GM19397 (cell line): ENCODE results near the gene GOSR2.
"Not testable (repeated sequence)": the region's sequence is repeated elsewhere in the genome, so short reads cannot be mapped to it uniquely, and the experiment has no call there.

Experiments used
- ATAC-seq: cut with Tn5 transposase; IDR thresholded peaks from one replicate; pipeline ENCODE4 v1.9.1; 2021; ENCODE audit warnings: mild to moderate bottlenecking, moderate library complexity; ENCODE audit not compliant: unreplicated experiment

GOSR2 gene

DNA sequence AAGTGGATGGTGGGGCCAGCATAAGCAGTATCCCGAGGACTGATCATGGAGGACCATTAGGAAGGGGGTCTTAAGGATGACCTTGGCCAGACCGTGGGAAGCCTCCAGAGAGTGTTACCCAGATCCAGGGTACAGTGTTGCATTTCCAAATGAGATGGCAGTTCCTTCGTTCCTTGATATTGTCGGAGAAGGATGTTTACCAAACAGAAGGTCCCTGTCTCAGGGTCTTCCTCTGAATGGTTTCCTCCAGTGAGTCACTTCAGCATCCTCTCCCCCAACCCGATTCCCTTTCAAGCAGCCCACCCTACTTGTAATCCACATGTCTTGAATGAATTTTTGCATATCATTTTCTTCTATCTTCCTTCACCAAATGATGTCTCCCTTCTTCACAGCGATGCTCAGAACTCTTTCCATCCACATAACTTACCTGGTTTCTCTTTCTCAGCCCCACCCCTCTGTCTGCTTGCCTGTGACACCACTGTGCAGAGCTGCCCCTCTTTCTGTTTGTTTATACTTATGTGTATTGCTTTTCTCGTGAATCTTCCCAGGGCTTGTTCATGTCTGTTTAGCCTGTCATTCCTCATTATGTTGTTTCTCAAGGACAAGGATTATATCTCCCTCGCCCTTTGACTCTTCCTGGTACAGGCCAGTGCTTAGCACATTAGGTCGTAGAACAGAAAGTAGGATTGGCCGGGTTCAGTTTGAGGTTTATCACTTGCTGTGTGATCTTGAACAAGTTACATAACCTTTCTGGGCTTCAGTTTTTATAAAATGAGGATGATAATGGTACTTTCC lies 5.7 kb downstream of the GOSR2 start:
- ATAC-seq = no peak

DNA sequence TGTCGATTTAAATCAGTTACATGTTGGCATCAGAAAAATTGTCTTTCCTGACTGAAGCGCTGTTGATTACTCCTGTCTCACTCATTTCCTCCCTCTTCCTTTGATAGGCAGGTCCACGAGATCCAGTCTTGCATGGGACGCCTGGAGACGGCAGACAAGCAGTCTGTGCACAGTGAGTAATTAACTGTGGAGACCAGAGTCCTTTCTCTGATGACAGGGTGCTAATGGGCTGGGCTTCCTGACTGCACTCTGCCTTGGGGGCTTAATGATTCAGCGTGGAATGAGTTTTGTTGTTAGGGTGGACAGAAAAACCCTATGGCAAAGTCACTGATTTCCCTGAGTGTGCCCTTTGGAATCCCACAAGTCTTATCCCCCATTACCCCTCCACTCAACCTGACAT lies 6.5 kb downstream of the GOSR2 start:
- ATAC-seq = no peak

- ATAC-seq = no peak
Measured at GRCh38 chr17:46930051-46930450, 7.1 kb downstream of the GOSR2 start.

DNA sequence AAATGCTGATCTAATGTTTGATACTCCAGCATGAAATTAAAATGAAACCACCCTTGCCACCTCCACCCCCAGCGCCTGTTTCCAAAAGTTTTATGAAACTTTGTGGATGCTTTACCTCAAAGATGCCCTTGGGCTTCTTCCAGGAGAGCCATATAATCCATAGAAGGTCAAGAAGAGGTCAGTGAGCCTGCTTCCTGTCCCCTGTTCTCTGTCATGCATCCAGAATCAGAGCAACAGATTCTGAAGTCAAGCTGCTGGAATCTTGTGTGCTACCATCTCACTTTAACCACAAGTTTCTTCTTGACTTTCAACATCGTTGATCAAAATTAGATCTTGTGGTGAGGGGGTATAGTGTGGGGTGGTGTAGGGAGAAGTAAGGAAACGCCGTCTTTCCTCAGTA lies 8.6 kb downstream of the GOSR2 start:
- no peak for ATAC-seq

DNA sequence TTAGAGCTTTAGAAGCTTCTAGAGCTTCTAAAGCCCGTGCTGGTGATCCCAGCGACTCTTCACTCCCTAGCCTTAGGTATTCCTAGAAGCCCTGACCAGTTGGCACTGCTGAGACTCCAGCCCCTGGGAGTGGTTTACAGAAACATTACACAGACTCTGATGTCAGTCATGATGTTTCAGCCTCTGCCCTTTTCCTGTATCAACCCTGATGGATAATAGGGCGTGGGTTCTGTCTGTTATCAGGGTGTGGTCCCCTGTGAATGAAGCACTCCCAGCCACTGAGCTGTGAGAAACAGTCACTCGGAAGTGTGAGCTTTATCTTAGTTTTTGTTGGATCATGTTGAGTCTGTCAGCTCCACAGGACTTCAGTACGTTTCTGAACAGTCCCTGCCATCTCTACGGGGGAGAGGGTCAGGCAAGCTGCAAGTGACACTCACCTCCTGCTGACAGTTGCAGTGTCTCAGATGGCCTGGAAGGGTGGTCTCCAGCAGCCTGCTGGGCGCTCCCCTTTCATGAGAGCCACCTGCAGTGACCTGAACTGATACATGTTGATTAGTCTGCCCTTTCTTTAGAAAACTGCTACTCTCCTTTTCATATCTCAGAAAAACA lies 12.8 kb downstream of the GOSR2 start:
- ATAC-seq = no peak

DNA sequence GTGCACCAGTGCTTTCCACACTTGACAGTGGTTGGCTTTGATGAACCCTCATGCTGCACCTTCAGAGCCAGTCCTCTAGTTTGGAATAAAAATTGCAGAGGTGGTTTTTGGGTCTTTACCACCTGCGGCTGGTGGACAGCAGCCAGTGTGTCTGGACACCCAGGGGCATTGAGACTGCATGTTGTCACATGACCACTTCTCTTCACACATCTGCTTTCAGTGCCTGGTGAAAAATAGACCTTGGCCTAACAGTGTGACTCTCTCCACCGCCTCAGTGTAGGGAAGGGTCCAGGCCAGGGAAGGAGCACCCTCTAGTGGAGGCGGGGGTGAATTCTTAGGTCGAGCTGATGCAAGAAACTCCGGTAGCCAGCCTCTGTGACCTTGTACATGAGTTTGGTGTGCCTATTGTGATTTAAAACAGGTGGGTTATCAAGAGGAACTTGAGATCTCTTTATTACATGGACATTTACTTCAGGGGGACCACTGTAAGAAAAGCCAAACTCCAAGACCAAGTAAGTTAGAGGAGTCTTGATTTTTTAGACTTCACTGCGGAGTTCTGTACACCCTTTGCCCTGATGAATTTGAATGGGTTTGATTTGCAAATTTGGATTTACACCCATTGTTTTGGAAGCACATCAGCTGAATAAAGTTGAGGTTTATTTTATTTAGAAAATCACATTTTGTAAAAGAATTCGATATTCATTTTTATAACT lies 17.9 kb downstream of the GOSR2 start:
- ATAC-seq = no peak

GRCh38 chr17:46942441-46943217 lies 19.7 kb downstream of the GOSR2 start:
- no peak for ATAC-seq

GRCh38 chr17:46943218-46943500 lies 20.2 kb downstream of the GOSR2 start:
- ATAC-seq = no peak

- ATAC-seq = no peak
Measured at GRCh38 chr17:46943501-46944393, 20.8 kb downstream of the GOSR2 start.

DNA sequence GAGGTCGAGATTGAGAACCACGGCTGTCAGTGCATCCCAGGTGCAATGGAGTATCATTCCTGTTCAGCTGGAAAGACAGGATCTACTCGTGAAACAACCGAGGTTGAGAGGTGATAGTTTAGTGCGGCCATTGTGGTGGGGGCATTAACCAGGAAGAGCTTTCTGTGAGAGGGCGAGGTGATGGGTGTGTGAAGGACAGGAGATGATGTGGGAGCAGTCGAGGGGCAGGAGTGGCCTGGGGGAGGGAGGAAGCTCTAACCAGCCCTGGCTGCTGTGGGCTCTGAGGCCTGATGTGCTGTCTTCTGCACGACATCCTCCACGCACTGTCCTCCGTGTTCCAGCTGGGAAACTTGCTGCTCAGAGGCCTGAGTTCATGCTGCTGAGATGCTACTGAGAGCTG lies 22.0 kb downstream of the GOSR2 start:
- ATAC-seq = no peak

DNA sequence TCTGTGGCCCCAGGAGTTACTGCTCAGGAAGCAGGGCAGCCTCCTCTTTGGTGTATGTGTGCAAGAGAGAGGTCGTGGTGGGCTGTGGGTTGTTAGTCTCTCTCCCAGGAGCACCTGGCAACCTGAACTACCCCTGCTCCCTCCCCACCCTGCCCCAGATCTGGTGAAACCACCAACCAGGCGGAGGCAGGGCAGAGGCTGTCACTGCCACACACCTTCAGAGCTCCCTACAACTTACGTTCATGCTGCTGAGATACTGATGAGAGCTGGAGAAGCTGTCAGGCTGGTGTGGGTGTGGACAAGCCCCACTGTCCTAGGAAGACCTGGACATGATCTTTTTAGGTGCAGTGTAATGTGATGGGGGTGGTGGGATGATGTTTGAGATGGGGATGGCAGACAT lies 24.3 kb downstream of the GOSR2 start:
- ATAC-seq = no peak

- no peak for ATAC-seq
Measured at GRCh38 chr17:46948544-46948943, 25.6 kb downstream of the GOSR2 start.

- no peak for ATAC-seq
Measured at GRCh38 chr17:46949291-46950174, 26.6 kb downstream of the GOSR2 start.

DNA sequence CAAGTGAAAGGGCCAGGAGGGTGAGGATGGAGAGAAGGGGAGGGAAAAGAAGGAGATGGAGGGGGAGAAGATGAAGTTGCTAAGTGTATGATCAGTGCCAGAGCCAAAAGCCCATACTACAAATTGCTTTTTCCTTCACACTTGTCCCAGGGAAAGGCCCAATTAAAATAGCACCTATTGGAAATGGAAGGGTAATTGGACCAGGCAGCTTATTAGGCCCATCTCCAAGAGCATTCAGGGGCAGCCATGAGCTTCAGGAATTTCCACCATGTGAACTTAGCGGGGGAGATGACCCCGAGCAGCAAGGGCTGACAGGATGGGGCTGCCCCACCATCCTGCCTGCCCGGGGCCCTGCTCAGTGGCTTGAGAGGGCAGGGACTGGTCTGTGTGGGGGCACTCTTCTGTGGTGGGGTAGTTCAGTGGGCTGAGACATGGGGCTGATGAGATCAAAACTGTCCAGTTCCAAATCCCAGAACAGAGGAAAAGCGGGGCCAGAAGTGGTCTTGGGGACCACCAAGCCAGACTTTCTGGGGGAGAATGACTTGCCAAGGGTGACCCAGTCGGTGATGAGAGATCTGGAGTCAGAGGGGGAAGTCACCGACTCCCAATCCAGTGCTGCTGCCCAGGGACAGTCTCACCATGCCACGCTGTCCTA lies 27.5 kb downstream of the GOSR2 start:
- ATAC-seq = no peak

- no peak for ATAC-seq
Measured at GRCh38 chr17:46950997-46951621, 28.1 kb downstream of the GOSR2 start.

DNA sequence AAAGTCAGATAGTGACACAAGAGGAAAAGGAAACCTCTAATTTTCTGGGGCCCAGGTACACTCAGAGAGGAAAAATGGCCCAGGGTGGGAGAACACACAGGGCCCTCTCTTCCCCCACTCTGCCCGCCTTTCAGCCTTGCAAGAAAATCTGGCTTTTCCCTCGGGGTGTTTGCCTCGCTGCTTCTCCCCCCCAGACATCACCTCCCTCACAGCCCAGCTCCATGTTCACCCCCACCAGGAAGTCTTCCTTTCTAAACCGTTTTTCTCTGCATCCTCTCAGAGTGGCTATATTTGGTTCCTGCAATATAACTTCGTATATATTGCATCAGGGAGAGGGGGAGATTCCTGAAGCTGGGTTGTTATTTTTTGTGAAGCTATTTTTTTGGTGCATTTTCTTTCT lies 28.7 kb downstream of the GOSR2 start:
- ATAC-seq = no peak

- ATAC-seq = no peak
Measured at GRCh38 chr17:46952115-46952514, 29.2 kb downstream of the GOSR2 start.

DNA sequence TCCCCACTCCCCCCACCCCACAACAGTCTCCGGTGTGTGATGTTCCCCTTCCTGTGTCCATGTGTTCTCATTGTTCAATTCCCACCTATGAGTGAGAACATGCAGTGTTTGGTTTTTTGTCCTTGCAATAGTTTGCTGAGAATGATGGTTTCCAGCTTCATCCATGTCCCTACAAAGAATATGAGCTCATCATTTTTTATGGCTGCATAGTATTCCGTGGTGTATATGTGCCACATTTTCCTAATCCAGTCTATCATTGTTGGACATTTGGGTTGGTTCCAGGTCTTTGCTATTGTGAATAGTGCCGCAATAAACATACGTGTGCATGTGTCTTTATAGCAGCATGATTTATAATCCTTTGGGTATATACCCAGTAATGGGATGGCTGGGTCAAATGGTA lies 30.2 kb downstream of the GOSR2 start:
- not testable (repeated sequence) for ATAC-seq
